Measurements from ENCODE around the gene COBL.

COBL gene

DNA sequence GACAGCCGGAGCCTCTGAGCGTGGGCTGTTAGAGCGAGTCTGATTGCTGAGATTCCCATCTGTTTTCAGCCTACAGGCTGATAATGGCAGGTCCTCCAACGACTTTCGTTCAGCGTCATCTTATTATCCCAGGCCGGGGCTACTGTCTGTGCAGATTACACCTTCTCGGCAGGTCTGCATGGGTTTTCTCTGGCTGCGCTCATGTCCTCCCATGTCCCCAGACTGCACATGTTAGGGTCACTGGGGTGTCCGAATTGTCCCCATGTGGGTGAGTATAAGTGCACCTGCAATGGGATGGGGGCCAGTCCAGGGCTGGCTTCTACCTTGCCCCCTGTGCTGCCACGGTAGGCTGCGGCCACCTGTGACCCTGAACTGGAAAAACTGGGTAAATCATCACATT lies 257.8 kb downstream of the COBL start:
- no peak overlapping the region for H3K4me3 ChIP-seq (ENCODE audit: low read depth, low read length)
- no peak for TF ChIP-seq CTCF (conservative IDR thresholded peaks at IDR 0.05; ENCODE audit: low read depth, low read length)
- DNase-seq (ENCODE audit: low read depth): no peak

- TF ChIP-seq CTCF (conservative IDR thresholded peaks at IDR 0.05; ENCODE audit: low read depth, low read length): no peak
- no peak for DNase-seq (ENCODE audit: low read depth)
Measured at GRCh38 chr7:51055039-51055840, 261.4 kb downstream of the COBL start.

GRCh38 chr7:51054231-51054630 lies 262.4 kb downstream of the COBL start:
- H3K4me3 ChIP-seq (ENCODE audit: low read depth, low read length): no peak overlapping the region
- no peak for DNase-seq (ENCODE audit: low read depth)
- no peak for TF ChIP-seq CTCF (conservative IDR thresholded peaks at IDR 0.05; ENCODE audit: low read depth, low read length)

More at GRCh38 chr7:51055039-51055840, 261.4 kb downstream of the COBL start:
- H3K4me3 ChIP-seq (ENCODE audit: low read depth, low read length): no peak overlapping the region

DNA sequence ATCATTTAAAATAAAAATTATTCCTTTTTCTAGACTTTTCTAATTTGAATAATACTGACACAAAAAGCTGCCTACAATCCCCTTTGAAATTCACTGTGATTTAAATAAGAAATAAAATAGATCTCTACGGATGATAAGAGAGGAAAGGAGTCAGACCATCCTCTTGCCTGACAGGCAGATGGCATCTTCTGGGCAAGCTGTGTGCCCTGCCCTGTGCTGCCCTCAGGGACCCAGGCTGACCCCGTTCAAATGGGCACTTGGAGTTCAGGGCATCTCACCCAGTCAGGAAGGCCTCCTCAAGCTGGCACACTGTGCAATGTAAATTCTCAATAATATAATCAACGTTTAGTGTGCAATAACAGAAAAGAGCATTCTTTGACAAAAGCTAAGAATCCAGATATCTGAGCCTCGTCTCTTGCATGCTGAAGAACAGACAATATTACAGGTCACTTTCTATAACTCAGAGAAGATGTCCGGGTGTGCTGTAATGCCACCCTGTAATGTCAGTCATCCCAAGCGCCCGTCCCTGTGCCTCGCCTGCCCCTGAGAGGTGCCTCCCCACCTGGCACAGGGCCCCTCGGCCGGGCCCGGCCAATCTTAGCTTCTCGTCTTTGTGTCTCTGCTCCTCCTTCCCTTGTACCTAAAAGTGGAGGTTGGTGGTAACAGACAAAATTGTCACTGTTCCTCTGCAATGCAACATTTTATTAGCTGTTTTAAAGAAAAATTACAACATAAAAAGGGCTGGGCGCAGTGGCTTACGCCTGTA lies 263.3 kb downstream of the COBL start:
- no peak for DNase-seq (ENCODE audit: low read depth)
- TF ChIP-seq CTCF (conservative IDR thresholded peaks at IDR 0.05; ENCODE audit: low read depth, low read length): no peak
- no peak overlapping the region for H3K4me3 ChIP-seq (ENCODE audit: low read depth, low read length)

GRCh38 chr7:51046482-51046881 lies 270.1 kb downstream of the COBL start:
- DNase-seq (ENCODE audit: low read depth): no peak
- TF ChIP-seq CTCF (conservative IDR thresholded peaks at IDR 0.05; ENCODE audit: low read depth, low read length): no peak
- H3K4me3 ChIP-seq (ENCODE audit: low read depth, low read length): no peak overlapping the region

- no peak overlapping the region for H3K4me3 ChIP-seq (ENCODE audit: low read depth, low read length)
- DNase-seq (ENCODE audit: low read depth): no peak
- TF ChIP-seq CTCF (conservative IDR thresholded peaks at IDR 0.05; ENCODE audit: low read depth, low read length): no peak
Measured at GRCh38 chr7:51046103-51046466, 270.5 kb downstream of the COBL start.

Measured in choroid plexus epithelial cell (primary cell).